ENCODE data around the gene CTCF.

CTCF gene

DNA sequence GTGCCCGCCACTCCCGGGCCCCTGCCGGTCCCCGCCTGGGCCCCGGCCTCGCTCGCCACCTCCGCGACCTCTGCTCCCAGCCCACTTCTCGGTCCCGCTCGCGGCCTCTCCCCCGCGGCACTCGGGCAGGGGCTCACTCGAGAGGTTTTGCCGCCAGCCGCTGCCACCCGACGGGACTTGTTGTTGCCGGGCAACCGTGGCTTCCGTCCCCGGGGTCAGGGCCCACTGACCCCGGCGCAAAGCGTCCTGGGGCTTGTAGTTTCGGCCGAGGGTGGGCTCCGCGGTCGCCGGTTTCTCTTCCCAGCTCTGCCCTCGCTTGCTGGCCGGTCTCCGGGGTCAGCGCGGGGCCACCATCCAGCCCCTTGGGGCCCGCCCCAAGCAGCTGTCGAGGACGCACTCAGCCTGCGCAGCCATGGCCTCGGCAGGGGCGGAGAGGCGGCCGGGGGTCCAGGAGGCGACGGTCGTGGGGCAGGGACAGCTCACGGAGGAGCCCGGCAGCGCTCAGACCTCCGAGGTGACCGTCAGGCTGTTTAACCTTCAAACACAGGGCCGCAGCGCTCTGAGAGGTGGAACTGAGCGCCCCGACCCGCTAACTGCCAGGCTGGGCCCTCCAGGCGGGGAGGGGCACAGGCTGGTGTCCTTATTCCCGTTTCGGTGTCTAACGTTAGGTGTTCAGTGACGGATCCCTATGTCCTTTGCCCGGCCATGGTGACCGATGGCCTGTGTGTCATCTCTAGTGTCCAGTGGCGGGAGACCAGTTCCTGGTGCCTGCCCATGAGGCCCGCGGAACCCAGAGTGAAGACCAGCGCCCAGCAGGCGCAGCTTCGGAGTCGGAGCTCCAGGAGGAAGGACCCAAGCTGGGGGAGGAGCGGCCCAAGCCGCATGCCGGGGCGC, 104.5 kb downstream of the CTCF start, which contains the start of the genes C16orf86 and ENKD1:
C16orf86 (plus strand) TSS at position 256 of the 894 bp plus-strand sequence; CDS start at position 413, 157 bp downstream.
ENKD1 (minus strand) TSS at position 192 of the 894 bp plus-strand sequence. CDS start 308 bp downstream, outside the sequence.
- peak; percentile 87 to 94 (median 91) for DNase-seq

DNA sequence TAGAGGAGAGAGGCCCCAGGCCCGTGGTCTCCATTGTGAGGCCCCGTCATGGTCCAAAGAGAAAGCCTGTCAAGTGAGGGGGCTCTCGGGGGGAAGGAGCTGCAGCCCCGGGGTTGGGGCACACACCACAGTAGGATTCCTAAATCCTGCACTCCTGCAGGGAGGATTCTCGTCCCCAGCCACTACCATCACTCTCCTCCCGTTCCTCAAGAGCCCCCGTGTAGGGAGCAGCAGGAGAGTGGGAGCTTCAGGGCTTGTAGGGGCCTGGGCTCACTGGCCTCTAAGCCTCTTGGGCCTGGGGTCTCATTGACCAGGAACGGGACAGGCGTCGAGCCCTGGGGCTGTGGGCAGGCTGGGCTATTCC, 105.1 kb downstream of the CTCF start:
- no peak for DNase-seq

DNA sequence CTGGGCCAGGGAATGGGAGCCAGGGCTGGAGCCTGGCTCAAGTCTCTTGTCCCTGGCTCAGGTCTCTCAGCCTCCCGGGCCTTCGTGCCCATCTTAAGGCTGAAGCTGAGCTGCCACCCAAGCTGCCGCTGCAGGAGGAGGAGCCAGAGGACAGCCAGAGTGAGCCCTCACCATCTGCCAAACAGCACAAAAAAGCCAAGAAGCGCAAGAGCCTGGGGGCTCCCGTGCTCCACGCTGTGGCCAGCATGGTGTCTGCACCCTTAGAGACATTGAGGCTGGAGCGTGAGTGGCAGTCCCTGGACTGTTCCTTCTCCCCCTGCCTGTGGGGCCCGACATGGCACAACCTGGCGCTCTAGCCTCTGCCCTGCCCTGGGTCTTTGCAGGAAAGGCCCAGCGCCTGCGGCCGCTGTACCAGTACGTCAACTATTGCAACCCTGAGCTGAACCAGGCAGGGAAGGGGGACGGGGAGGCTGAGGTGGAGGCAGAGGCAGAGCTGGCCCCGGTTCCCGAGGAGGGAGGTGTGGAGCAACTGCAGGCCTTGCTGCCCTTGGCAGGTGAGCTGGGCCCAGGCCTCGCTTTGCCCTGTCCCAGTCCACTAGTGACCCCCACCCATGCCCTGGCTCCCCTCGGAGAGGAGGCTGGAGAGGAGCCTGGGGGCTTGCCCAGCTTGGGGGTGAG, 105.6 kb downstream of the CTCF start:
- peak; percentile 90 to 93 (median 92) for DNase-seq

DNA sequence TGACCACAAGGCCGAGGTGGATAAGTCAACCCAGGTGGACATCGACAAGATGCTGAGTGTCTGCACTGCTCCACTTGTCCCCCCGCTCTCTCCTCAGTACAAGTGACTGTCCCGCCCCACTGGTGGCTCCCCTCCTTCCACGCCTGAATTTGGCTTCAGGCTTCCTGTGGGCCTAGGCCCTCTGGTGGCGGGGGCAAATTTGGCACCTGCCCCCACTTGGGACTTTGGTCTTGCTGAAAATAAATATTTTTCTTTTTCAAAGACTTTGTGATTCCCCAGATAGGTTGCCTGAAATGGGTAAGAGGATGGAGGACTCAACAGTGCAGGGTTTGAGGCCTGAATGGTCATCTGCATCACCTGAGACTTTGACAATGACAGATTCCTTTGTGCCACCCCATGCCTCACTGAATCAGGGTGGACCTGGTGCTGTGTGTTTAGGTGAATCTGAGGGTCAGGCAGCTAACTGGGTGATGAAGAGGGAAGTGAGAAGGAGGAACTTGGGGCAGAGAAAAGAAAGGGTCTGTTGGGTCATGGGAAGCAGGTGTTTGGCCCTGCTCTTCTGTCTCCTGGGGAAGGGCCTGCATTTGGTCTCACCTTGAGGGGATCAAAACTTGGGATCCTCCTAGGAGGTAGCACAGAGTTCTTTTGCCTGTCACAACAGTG, 106.3 kb downstream of the CTCF start:
- peak; percentile 34 to 50 (median 35) for DNase-seq

DNA sequence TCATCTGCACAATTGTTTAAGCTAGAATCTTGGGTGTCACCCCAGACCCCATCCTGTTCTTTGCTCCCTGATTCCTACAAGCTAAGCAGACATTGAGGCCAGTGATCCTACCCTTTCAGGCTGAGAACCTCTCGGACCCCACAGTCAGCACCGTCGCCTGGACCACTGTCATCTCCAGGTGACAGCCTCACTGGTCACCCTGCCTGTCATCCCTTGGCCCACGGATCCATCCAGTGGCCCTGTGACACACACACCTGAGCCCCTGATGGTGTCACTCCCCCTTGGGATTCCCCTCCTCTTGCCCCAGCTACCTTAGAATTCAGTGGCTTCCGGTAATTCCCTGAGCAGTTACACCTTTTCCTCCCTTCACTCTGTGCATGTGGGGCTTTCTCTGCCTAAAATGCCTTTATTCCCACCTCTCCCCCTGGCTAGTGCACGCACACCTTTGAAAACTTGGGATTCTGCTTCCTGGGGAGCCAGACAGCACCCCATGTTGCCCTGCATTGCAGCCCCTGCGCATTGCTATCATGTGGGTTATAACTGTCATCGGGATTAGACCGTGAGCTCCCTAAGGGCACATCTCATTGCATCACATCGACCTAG, 107.3 kb downstream of the CTCF start:
- no peak for DNase-seq

DNA sequence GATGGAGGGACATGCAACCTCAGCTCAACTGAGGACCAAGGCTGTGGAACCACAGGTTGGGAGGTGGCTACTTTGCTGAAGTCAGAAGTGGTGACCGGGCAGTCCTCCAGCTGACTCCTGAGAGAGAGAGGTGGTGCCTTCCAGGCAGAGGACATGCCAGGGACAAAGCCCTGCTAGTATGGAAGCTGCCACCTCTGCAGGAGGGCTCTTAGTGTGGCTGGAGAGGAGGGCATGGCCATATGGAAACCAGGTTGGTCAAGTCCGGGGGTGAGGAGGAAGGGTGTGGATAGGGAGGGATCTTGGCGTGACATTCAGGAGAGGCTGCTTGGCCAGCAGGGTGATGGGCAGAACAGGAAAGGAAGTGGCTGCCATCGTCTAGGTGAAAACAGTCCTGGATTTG, 110.0 kb downstream of the CTCF start:
- no peak for DNase-seq

DNA sequence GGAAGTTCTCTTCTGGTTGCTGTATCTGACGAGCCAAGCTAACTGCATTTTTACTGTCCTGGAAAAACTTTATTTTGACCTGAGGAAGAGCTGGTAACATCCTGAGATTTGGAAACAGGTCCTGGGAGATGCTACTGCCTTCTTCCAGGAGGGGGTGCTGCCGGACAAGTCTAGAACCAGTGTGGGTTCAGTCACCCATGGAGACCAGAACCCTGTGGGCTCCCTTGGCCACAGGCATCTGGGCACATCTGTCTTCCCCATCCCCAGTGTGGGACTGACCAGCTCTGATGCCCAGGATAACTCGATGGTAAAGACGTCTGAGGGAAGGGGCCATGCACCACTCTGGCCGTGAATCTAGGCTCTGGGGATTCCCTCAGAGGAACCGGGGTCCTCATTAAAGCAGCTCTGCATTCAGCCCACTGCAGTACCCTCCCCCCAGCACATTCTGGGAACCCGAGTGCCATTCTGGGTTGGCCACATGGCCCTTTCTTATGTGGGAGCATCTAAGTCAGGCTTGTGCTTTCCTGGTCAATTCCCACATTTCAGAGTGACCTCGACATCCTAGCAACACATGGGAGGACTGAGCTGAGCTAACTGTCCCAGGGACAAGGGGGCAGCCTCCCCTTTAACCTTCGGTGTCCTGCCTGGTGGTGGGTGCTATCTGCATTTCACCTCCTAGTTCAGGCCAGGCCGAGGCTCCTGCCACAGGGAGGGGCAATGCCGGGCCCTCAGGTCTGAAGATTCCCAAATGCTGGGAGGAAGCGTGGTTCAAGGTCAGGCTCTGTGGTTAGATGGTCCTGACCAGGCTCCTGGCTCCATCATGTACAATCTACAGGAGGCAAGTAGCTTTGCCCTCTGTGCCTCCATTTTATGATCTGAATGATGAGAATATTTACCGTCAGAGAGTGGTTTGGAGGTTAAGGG, 110.7 kb downstream of the CTCF start:
- peak; percentile 71 to 88 (median 82) for DNase-seq

DNA sequence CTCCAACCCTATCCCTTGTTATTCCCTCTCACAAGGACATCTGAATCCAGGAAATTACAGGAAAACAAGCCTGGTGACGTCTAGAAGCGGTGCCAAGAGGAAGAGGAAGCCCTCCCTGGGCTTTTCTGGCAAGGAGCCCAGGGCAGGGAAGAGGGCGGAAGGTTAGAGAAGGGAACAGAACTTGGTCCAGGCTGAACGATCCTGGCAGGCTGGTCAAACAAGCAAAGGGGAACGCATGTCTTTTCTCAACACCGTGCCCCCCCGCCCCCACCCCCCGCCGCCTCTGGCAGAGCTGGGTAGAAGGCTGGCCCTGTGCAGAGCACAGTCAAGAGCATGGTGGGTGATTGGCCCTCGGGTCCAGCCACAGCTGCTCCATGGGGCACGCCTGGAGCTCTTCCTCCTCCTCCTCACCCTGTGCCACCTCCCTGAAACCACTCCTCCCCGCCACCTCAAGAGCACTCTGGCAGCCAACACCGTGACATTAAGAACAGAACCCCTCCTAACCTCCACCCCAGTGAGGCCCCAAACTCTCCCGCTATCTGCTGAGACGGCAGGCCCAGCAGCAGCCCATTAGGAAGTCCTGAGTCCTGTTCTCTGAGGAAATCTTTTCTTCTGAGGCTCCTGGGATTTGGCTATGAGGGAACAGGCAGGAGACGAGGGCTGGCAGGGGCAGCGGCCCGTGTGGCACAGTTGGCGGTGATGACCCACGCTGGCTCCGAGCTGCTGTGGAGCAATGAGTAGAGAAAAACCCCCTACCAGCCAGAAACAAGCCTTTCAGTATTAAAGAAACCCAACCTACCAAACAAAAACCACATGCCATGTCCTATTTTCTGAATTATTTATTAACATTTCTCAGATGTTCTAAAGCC, 111.6 kb downstream of the CTCF start:
- peak; percentile 79 to 90 (median 80) for DNase-seq

DNA sequence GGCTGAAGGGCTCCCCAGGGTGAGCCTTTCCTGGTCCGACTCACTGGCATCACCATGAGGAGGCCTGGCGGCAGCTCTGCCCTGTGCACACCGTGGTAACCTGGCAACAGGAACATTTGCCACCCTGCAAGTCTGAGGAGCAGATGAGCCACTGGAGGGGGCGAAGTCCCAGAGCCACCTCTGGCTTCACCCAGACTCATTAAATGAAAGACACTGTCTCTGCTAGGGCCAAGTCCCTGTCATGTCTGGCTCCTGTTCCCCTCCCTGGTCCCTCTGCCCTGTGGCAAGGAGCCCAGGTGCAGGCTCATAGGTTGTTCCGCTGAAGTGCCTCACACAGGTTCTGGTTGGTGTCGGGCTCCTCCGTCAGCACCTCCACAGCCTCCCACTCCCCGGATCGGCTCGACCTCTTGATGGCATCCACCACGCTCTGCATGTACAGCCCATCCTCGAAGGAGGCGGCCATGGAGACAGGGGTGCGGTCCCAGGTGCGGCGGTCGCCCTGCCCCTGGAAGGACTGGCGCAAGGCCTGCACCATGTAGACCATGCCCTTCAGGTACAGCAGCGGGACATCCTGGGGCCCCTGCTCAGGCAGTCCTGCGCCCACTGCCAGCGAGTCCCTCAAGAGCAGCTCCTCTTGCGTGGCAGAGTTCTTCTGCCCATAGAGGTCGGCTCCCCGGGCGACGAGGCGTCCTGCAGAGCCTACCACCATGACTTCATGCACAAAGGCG, 112.7 kb downstream of the CTCF start:
- DNase-seq = no peak

DNA sequence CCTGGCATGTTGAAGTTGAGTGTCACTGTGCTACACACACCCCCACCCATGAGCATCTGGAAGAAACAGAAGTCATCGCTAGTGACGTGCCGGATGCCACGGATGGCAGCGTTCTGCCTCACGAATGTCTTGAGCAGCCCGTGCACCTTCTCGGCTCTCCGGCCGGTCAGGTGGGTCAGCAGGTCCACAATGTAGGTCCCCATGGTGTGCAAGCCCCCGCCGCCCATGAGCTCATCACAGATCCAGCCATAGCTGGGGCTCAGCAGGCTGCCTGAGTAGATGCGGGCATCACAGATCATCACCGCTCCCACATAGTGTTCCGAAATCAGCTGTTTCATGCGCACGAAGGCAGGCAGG, 113.2 kb downstream of the CTCF start:
- no peak for DNase-seq

DNA sequence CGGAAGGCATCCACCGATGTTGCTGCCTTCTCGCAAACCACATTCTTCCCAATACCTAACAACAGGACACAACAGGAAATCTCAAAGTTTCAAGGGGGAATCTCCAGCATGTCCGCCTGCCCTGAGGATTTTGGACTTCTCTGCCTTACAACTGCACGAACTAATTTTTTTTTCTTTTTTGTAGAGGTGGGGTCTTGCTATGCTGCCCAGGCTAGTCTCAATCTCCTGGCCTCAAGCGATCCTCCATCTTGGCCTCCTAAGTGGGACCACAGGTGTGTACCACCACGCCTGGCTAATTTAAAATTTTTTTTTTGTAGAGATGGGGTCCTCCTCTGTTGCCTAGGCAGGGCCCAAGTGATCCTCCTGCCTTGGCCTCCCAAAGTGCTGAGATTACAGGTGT, 113.7 kb downstream of the CTCF start:
- DNase-seq = no peak

DNA sequence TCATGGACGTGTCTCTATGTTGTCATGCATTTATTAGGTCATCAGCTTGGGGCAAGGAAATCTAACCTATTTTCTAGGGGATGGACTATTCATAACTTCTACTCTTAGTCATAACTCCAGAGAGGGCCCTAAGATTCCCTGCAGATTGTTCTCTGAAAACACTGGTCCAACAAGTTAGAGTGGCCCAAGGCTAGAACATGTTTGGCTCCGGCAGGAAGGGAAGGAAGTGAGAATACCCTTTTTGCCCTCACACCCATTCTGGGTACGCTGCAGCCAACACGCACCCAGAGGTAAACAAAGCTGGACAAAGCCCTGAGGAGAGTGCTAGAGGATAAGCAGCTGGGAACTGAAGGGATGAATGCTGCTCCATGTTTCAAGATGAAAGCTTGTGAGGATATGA, 114.2 kb downstream of the CTCF start:
- no peak for DNase-seq

DNA sequence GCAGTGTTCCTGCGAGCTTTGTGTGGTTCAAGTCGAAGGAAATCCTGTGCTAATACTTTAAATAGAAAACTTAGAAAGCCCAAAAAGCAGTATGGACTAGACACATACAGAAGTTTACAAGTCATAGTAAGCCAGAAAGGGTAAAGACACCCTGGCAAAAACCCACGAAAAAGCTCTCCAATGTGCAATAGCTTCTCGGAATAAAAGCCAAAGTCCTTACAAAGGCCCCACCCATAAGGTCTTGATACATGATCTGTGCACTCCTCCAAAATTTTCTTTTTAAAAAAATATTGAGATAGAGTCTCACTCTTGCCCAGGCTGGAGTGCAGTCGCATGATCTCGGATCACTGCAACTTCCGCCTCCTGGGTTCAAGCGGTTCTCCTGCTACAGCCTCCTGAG, 114.6 kb downstream of the CTCF start:
- no peak for DNase-seq

DNA sequence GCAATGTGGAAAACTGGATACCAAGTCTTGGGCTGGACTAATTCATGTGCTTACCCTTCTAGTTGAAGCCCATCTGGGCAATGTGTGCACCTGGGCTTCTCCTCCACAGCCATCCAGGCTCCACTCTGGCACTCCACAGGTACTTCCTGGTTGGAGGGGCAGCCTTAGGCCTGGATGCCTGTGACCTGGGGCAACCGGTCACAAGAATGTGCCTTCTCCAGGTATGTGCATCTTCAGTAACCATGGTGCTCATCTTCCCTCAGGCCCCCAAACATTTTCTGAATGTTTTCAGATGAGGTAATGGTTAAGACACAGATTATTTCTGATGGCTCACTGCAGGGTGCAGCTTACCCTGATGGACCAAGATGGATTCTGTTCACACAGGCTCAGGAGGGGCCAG, 115.4 kb downstream of the CTCF start:
- no peak for DNase-seq

DNA sequence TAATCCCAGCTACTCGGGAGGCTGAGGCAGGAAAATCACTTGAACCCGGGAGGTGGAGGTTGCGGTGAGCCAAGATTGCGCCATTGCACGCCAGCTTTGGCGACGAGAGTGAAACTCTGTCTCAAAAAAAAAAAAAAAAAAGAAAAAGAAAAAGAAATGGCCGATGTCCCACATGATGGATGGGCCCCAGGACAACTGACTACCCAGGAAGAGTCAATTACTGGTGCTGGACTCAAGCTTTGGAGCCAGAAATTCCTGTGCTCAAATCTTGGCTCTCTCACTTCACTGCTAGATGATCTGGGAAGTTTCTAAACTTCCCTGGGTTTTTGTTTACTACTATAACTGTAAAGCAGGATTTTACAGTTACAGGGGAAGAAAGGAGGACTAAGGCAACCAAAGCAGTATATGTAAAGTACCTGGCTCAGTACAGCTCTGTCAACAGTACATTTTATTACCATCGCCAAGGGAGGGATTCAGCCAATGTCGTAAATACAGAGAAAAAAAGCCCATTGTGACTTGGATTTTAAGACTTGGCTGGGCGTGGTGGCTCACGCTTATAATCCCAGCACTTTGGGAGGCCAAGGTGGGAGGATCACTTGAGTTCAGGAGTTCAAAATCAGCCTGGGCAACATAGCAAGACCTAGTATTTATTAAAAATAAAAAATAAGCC, 116.2 kb downstream of the CTCF start:
- DNase-seq = no peak

DNA sequence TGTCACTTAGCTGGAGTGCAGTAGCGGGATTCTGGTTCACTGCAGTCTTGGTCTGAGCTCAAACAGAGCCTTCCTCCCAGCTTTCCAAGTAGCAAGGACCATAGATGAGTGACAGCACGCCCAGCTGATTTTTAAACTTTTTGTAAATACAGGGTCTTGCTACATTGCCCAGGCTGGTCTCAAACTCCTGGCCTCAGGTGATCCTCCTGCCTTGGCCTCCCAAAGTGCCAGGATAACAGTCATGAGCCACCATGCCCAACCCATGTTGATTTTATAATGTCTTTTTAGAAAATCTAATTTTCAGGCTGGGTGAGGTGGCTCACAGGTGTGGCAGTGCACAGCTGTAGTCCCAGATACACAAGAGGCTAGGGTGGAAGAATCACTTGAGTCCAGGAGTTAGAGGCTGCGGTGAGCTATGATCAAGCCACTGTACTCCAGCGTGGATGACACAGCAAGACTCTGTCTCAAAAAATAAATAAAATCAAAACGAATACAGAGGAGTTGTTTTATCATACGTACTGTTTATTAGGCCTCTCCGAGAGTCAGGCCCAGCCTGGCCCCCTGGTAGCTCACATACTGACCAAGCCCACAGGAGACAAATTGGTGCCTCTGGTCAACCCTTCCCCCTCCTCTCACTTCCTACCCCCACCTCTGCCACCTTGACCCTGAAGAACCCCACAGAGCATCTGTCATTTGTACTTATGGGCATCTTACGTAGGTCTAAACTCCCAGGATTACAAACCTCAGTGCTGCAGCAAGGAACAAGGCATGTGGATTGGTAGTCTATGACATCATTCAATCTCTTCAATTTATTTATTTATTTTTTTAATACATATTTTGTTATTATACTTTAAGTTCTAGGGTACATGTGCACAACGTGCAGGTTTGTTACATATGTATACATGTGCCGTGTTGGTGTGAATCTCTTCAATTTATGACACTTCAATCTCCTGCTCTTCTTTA, 117.9 kb downstream of the CTCF start:
- no peak for DNase-seq

DNA sequence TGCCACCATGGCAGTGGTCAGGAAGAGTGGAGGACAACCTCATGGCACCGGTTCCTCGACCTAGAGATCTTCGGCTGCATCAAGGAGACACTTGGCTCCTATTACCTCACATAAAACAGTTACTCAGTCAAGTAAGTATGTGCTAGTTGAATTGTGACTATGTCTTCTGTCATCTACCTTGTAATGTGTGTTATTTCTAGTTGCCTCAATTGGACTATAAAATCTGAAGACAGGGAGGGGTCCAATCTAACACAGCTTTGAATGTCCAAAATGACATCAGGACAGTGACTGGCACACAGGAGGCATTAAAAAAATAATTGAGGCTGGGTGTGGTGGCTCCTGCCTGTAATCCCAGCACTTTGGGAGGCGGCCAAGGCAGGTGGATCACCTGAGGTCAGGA, 121.4 kb downstream of the CTCF start:
- DNase-seq = no peak

DNA sequence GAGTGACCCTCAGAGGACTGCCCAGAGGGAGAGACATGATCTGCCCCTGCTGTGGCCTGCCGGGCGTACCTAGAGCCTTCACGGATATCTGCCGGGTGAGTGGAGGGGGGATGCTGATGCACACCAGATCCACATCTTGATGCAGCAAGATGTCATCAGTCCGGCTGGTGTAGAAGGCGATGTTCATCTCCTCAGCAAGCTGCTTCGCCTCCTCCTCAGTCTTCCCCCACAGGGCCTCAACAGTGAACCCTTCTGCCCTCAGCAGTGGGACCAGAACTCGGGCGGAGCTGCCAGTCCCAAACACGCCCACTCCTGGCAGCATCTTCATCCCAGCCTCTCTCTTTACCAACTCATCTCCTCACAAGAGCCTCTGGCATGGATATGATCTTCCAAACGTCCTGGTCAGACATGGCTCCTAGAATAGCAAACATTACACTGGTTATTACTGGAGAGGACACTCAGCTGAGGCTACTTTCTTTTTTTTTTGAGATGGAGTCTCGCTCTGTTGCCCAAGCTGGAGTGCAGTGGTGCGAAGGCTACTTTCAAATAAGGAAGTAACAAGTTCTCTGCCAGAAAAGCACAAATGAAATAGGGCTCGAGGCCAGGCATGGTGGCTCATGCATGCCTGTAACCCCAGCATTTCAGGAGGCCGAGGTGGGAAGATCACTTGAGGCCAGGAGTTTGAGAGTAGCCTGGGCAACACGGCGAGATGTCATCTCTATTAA, 123.2 kb downstream of the CTCF start:
- DNase-seq = no peak

Measured in suppressor macrophage treated with lipopolysaccharide for 1 hour (primary cell).